ENCODE results near the gene GGACT.
"Not testable (repeated sequence)": the region's sequence is repeated elsewhere in the genome, so short reads cannot be mapped to it uniquely, and the experiment has no call there.

The GGACT gene

DNA sequence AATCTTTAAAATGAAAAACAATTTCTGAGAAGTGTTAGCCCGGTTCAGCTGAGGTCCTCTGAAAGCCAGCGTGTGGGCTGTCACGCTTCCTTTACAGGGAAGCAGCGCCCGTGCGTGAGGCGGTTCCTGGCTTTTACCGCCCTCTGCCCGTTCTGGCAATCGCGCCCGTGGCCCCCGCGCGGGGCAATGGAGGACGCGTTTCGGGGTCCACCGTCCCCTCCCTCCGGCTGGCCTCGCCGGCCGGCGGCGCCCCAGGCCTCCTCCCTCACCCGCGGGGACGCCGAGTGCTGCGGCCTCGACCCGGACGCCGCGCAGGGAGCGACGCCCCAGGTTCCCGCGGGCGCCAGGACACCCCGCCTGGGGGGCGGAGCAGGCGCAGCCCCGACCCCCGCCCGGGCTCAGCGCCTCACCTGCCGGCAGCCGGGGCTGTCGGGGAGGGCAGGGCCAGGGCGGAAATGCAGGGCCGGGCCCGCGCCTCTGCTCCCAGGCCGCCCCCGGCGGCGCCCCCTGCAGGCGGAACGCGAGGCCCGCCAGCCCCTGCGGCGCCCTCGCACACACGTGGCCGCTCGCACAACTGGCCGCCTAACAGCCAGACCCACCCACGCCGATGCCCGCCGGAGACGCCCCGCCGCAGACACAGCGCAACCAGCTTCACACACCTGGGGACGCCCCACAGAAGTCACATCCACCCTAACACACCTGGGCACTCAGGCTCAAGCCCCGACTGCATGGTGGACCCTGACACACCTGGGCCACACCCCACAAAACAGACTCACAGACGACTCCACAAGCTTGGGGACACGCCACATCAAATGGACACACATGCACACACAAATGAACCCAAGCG is at the start of gene GGACT:
Gene GGACT, minus strand, starts transcription at position 459 of the 847 bp plus-strand sequence. CDS start 56,198 bp downstream, outside the sequence.
- DNase-seq (ENCODE audit: low read depth in 2 of 2) = peak; percentile 70 to 72

DNA sequence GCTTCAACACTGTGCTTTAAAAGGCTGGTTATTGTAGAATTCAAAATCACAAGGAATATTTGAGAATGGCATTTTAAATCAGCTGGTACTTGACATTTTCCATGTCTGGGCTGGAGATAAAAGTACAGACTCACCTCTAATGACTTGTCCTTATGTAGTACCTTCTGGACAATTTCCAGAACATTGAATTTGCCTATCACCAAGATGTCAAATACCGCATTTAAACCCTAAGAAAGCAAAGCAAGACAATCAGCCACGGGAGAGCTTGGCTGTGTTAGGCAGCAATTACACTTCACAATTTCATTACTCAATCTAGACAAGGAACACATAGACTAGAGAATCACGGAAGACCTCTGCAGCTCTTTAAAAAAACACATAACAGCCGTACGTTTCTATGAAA is 49.2 kb upstream of the GGACT start:
- no peak for DNase-seq (ENCODE audit: low read depth in 2 of 2)

- DNase-seq (ENCODE audit: low read depth in 2 of 2) = no peak
Observed at GRCh38 chr13:100637380-100637779, 48.8 kb upstream of the GGACT start.

DNA sequence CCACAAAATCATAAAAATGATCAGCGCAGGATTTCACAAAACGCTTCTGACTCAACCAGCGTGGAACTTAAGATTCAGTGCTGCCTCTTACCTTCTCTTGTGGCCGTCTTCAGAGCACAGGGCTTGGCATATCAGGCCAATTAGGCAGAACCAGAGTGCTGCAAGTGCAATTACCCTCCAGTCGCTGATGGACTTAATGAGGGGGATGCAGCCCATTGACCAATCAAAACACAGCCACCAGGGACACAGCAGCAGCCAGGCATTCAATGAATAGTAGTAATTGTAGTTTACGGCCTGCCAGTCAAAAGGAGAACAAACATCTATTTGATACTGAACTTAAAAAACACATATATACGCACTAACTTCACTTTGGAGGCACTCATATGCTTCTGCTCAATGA is 47.9 kb upstream of the GGACT start:
- DNase-seq (ENCODE audit: low read depth in 2 of 2) = no peak

GRCh38 chr13:100636004-100636403 is 47.4 kb upstream of the GGACT start:
- DNase-seq (ENCODE audit: low read depth in 2 of 2) = no peak

DNA sequence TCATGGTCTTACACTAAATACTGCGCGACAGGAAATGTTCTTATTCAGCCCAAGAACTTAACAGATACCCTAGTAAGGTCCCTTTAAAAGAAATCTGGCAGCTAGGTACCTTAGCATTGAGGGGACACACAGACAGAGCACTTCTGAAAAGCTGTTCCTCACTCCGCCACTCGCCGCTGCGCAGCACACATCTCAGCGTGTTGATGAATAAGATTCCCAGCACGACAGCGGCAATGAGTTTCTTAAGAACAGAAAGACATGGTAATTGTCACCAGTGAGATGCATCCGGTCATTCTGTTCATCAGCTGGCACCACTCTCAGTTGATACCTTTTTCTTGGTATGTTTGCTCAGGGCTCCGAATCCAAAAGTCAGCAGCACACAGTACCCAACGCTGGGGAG is 46.1 kb upstream of the GGACT start:
- DNase-seq (ENCODE audit: low read depth in 2 of 2) = no peak

DNA sequence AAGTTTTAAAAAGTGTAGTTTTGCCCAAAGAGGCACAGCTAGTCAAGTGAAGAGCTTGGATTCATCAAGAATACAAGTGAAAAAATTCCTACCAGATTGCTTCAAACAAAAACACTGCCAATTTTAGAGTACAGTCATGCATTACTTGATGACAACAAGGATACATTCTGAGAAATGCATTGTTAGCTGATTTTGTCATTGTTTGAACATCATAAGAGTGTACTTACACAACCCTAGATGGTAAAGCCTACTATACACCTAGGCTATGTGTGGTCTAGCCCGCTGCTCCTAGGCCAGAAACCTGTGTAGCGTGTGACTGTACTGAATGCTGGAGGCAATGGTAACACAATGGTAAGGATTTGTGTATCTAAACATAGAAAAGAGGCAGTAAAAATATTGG is 44.9 kb upstream of the GGACT start:
- DNase-seq (ENCODE audit: low read depth in 2 of 2) = no peak

DNA sequence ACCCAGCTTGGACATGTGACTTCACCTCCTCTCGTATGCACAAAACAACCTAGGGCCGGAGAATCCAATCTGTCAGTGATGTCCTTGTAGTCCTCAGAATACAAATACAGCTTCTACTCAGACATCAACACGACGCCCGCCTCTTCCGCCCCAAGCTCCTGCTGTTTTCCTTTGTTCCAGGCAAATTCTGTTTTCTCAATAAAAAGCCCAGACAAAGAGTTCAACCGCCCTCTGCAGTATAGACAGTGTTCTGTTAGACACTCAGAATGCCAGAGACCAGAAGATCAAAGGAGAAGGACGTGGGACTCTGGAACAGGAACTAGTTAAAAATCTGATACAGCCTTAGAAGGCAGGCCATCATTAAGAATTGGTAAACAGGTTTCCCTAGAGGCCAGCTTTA is 42.0 kb upstream of the GGACT start:
- no peak for DNase-seq (ENCODE audit: low read depth in 2 of 2)

DNA sequence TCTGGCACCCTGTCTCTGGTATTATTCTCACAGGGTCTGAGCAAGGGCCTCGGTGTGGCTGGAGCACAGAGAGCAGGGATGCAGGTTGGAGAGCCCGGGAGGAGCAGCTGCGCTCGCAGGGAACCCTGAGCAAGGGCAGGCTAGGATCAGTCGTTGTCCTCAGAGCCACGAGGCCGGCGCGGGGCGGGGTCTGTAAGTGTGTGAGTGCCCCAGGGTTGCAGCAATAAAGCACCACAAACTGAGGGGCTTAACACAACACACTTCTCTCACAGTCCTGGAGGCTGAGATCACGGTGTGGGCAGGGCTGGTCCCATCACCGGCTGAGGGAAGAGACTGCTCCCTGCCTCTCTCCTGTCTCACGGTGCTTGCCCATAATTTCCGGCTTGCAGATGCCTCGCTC is 38.5 kb upstream of the GGACT start:
- DNase-seq (ENCODE audit: low read depth in 2 of 2) = no peak

- no peak for DNase-seq (ENCODE audit: low read depth in 2 of 2)
Observed at GRCh38 chr13:100625447-100625846, 36.9 kb upstream of the GGACT start.

- no peak for DNase-seq (ENCODE audit: low read depth in 2 of 2)
Observed at GRCh38 chr13:100620792-100621191, 32.2 kb upstream of the GGACT start.

DNA sequence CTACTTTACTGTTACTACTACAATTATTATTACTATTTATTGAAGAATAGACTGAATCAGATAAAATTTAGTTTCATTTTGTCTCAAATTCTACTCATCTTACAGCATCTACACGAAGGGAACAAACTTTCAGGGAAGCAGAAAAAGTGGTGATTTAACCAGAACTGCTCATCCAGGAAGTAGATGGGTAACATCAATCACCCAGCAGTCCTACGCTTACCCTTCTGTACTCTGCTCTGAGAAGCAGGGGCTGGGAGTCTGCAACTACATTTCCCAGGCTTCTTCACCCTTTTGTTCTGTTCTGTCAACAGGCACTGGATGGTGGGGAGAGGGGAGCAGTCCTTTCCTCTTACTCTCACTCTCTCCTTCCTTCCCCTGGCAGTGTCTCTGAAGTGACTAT is 31.4 kb upstream of the GGACT start:
- DNase-seq (ENCODE audit: low read depth in 2 of 2) = no peak

- DNase-seq (ENCODE audit: low read depth in 2 of 2) = not testable (repeated sequence)
Observed at GRCh38 chr13:100618897-100619296, 30.3 kb upstream of the GGACT start.

DNA sequence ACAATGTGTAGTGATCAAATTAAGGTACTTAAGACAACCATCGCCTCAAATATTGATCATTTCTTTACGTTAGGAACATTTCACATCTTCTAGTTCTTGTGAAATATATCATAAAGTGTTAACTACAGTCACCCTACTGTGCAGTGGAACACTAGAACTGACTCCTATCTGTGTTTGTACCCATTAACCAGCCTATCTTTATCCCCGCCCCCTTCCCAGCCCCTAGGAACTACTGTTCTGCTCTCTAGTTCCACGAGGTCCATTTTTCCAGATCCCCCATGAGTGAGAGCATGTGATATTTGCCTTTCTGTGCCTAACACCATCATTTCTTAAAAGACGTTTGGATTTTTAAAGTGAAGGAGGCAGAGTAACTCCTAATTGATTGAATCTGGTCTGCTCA is 24.4 kb upstream of the GGACT start:
- DNase-seq (ENCODE audit: low read depth in 2 of 2) = no peak

- no peak for DNase-seq (ENCODE audit: low read depth in 2 of 2)
Observed at GRCh38 chr13:100611678-100612492, 23.3 kb upstream of the GGACT start.

- DNase-seq (ENCODE audit: low read depth in 2 of 2) = no peak
Observed at GRCh38 chr13:100610391-100611347, 22.1 kb upstream of the GGACT start.

DNA sequence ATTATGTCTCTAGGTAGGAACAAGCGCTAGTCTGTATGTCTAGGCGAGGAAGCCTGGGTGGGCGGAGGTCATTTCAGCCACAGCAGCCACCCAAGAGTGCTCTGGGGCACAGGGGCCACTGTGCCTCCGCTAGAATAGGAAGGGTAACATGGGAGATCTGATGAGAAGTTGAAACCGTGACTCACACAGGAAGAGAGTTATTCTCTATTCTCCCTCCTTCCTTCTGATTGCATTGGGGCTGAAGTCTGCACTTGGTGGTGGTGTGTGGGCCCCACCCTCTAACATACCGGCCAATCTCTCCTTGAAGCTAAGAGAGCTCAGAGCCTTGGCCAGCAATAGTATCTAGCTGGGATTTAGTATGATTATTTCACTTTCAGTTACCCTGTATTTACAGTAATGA is 20.3 kb upstream of the GGACT start:
- no peak for DNase-seq (ENCODE audit: low read depth in 2 of 2)

DNA sequence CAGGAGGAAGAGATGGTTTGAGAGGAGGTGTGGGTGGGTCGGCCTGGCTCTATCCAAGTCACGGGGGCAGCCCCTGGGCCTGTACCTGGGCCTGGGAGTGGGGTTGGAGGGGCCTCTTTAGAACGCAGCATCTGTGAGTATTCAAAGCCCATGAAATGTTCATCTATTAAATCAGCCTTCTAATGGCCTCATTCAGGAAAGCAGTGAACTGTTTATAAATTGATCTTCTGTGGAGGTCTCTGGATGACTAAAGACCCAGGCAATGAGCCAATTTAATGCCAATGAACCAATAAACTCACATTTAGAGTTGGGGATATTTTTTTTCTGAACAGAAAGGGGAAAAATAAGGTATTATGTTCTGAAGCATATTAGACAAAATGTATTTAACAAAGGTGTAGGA is 19.9 kb upstream of the GGACT start:
- DNase-seq (ENCODE audit: low read depth in 2 of 2) = no peak

DNA sequence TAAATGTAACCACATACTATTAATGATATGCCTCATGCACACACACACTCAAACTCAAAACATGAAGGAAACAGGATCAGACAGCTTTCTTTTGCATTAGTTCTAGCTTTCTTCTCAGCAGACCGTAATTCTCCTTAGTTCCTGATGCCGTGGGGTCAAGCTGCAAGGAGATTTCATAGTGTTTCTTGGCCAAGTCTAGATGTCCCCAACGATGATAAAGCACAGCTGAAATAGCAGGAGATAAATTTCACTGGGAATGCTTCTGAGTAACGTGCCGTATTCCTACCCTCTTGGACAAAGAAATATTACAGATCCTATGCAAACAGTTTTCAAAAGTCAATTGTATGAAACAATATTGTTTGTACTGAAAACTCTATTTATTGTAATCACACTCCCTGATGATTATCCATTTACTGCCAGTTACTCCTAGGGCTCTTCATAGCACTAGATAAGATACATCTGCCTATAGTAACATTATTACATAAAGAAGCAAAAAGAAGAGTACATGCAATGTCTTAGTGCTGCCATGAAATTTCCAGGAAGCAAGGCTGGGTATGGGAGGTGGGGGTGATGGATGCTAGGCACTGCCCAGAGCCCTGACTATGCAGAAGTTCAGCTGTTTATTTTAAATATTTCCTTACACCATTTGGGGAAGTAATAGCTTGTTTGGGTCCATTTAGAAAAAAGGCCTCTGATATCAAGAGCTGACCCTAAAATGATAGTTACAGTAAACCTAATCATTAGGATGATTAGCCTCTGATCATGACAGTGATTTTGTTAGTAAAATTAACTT is 16.5 kb upstream of the GGACT start:
- DNase-seq (ENCODE audit: low read depth in 2 of 2) = no peak

GRCh38 chr13:100602493-100603111 is 14.0 kb upstream of the GGACT start:
- DNase-seq (ENCODE audit: low read depth in 2 of 2) = no peak

- DNase-seq (ENCODE audit: low read depth in 2 of 2) = no peak
Observed at GRCh38 chr13:100601716-100602115, 13.1 kb upstream of the GGACT start.
